SU-DHL-6 (cell line): ENCODE results near the gene RRAGB.
"Not testable (repeated sequence)": the region's sequence is repeated elsewhere in the genome, so short reads cannot be mapped to it uniquely, and the experiment has no call there.

Experiments used
- H2AFZ ChIP-seq: fragments of 200-600 bp; sonication (generic); 2 replicates; pipeline ENCODE4 v1.6.1; 2014; ENCODE audit warnings: low read depth, mild to moderate bottlenecking, moderate library complexity, mixed read lengths, antibody characterized with exemption, low read length; ENCODE audit not compliant: severe bottlenecking
- H3F3A ChIP-seq: fragments of 200-600 bp; shearing (Covaris generic); 2 replicates; pipeline ENCODE4 v1.6.0; 2016; ENCODE audit warnings: antibody characterized with exemption, mild to moderate bottlenecking; ENCODE audit not compliant: insufficient read depth
- H3K27ac ChIP-seq: fragments of 200-600 bp; sonication (generic); 2 replicates; pipeline ENCODE4 v1.5.1; 2016; ENCODE audit warnings: low read depth, mild to moderate bottlenecking, low read length, moderate library complexity, mixed read lengths
- H3K27me3 ChIP-seq: fragments of 200-600 bp; sonication (generic), shearing (Covaris generic); 2 replicates; pipeline ENCODE4 v1.6.0; 2014; ENCODE audit warnings: mild to moderate bottlenecking, low read length
- H3K36me3 ChIP-seq: fragments of 200-600 bp; sonication (generic); 2 replicates; pipeline ENCODE4 v1.6.1; 2014; ENCODE audit warnings: mild to moderate bottlenecking, low read length, mixed read lengths
- H3K4me2 ChIP-seq: fragments of 300-600, 200-600 bp; shearing (Covaris generic), sonication (generic); 2 replicates; pipeline ENCODE4 v1.6.0; 2014; ENCODE audit warnings: low read length, low read depth, mild to moderate bottlenecking; ENCODE audit not compliant: poor library complexity, severe bottlenecking
- H3K4me3 ChIP-seq: fragments of 200-600 bp; sonication (generic); 2 replicates; pipeline ENCODE4 v1.5.1; 2014; ENCODE audit warnings: antibody characterized with exemption, low read length, mild to moderate bottlenecking, mixed read lengths; ENCODE audit not compliant: insufficient read depth, poor library complexity, severe bottlenecking
- H3K79me2 ChIP-seq: fragments of 200-600 bp; sonication (generic); 2 replicates; pipeline ENCODE4 v1.6.1; 2014; ENCODE audit warnings: mild to moderate bottlenecking, low read length, moderate library complexity; ENCODE audit not compliant: insufficient read depth
- H3K9ac ChIP-seq: fragments of 200-600 bp; sonication (generic); 2 replicates; pipeline ENCODE4 v1.7.0; 2014; ENCODE audit warnings: mild to moderate bottlenecking, low read length
- H3K9me2 ChIP-seq: fragments of 200-600 bp; sonication (generic); replicated peaks from 2 replicates; pipeline ENCODE4 v1.6.1; 2014; ENCODE audit warnings: low read length; ENCODE audit not compliant: insufficient read depth
- H3K9me3 ChIP-seq: fragments of 200-600 bp; sonication (generic); 2 replicates; pipeline ENCODE4 v1.6.1; 2014; ENCODE audit warnings: low read length, mixed read lengths; ENCODE audit not compliant: insufficient read depth
- H4K20me1 ChIP-seq: fragments of 200-600 bp; sonication (generic); 2 replicates; pipeline ENCODE4 v1.6.1; 2014; ENCODE audit warnings: low read depth, mild to moderate bottlenecking, antibody characterized with exemption, low read length, moderate library complexity, mixed read lengths
- EZH2phosphoT487 ChIP-seq: fragments of 200-600 bp; sonication (generic), shearing (Covaris generic); conservative IDR thresholded peaks from 2 replicates; pipeline ENCODE4 v1.6.1; 2018; ENCODE audit warnings: mild to moderate bottlenecking, antibody characterized with exemption, low read length, moderate library complexity, mixed read lengths
- TF ChIP-seq, protein P1 (sequence below): fragments of 200-600 bp; sonication (generic); IDR thresholded peaks from one replicate; pipeline ENCODE4 v1.5.1; 2017; ENCODE audit warnings: antibody characterized with exemption, mild to moderate bottlenecking, low read length, moderate library complexity; ENCODE audit not compliant: insufficient read depth, poor library complexity, severe bottlenecking

The RRAGB gene

GRCh38 chrX:55695227-55696018, 22.1 kb upstream of the RRAGB start:
- no peak overlapping the region for H2AFZ ChIP-seq
- TF ChIP-seq EZH2phosphoT487: no peak
- TF ChIP-seq, protein P1, sequence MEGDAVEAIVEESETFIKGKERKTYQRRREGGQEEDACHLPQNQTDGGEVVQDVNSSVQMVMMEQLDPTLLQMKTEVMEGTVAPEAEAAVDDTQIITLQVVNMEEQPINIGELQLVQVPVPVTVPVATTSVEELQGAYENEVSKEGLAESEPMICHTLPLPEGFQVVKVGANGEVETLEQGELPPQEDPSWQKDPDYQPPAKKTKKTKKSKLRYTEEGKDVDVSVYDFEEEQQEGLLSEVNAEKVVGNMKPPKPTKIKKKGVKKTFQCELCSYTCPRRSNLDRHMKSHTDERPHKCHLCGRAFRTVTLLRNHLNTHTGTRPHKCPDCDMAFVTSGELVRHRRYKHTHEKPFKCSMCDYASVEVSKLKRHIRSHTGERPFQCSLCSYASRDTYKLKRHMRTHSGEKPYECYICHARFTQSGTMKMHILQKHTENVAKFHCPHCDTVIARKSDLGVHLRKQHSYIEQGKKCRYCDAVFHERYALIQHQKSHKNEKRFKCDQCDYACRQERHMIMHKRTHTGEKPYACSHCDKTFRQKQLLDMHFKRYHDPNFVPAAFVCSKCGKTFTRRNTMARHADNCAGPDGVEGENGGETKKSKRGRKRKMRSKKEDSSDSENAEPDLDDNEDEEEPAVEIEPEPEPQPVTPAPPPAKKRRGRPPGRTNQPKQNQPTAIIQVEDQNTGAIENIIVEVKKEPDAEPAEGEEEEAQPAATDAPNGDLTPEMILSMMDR: no peak
- no peaks in the 10 kb centered on the region for H3K9me2 ChIP-seq

DNA sequence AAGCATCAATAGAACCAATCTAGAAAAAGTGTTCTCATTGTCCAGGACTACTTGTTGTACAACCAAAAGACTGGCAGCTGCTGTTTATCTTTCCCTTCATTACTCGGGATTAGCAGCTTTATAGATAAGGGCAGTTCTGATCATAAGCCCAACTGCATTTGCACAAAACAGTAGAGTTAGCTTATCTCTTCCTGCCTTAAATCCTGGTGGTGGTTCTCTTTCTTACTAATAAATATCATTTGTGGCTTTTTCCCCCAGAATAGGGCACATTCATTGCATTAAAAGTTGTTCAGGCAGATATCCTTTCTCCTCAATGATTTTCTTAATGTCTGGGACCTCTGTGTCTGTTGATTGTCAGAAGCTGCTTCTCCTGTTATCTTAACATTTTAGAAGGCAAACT, 20.2 kb upstream of the RRAGB start:
- Histone ChIP-seq H3K36me3 (no peaks in the 10 kb centered on the region), H3F3A (no peaks in the 10 kb centered on the region), H3K4me3 (no peak overlapping the region), H3K27ac (no peak overlapping the region), H3K9me2 (no peaks in the 10 kb centered on the region), H3K9ac (no peak overlapping the region), H4K20me1 (no peaks in the 10 kb centered on the region), H3K79me2 (no peaks in the 10 kb centered on the region), H2AFZ (no peak overlapping the region), H3K4me2 (no peak overlapping the region), H3K9me3 (no peaks in the 10 kb centered on the region), H3K27me3 (no peaks in the 10 kb centered on the region)
- TF ChIP-seq, protein P1: no peak
- TF ChIP-seq EZH2phosphoT487: no peak

More at GRCh38 chrX:55695227-55696018, 22.1 kb upstream of the RRAGB start:
- H3K79me2 ChIP-seq: no peaks in the 10 kb centered on the region
- no peaks in the 10 kb centered on the region for H4K20me1 ChIP-seq
- no peak overlapping the region for H3K4me2 ChIP-seq
- H3K27ac ChIP-seq: no peak overlapping the region
- no peak overlapping the region for H3K4me3 ChIP-seq
- H3K9me3 ChIP-seq: no peaks in the 10 kb centered on the region
- no peaks in the 10 kb centered on the region for H3K27me3 ChIP-seq
- H3K9ac ChIP-seq: no peak overlapping the region
- no peaks in the 10 kb centered on the region for H3F3A ChIP-seq
- H3K36me3 ChIP-seq: no peaks in the 10 kb centered on the region

GRCh38 chrX:55702671-55703070, 14.9 kb upstream of the RRAGB start:
- Histone ChIP-seq H3K79me2 (no peaks in the 10 kb centered on the region), H2AFZ (no peak overlapping the region), H3K9me3 (no peaks in the 10 kb centered on the region), H3K36me3 (no peaks in the 10 kb centered on the region), H3K4me3 (no peak overlapping the region), H3F3A (no peaks in the 10 kb centered on the region), H4K20me1 (no peaks in the 10 kb centered on the region), H3K27ac (no peak overlapping the region), H3K4me2 (no peak overlapping the region), H3K9me2 (no peaks in the 10 kb centered on the region), H3K9ac (no peak overlapping the region), H3K27me3 (no peaks in the 10 kb centered on the region)
- TF ChIP-seq EZH2phosphoT487: no peak
- TF ChIP-seq, protein P1: no peak

- not testable (repeated sequence) for H3K9me3 ChIP-seq, H3K9me2 ChIP-seq, H3K9ac ChIP-seq, H3K27ac ChIP-seq, H4K20me1 ChIP-seq, H3K27me3 ChIP-seq, H3K36me3 ChIP-seq, H3K79me2 ChIP-seq, H3F3A ChIP-seq, H3K4me3 ChIP-seq, H2AFZ ChIP-seq, H3K4me2 ChIP-seq
Measured at GRCh38 chrX:55703436-55703835, 14.1 kb upstream of the RRAGB start.

- not testable (repeated sequence) for H3K27ac ChIP-seq, H3K9me2 ChIP-seq, H3K4me3 ChIP-seq, H3K9ac ChIP-seq, H2AFZ ChIP-seq, H3K79me2 ChIP-seq, H3K9me3 ChIP-seq, H3K27me3 ChIP-seq, H3K36me3 ChIP-seq, H3K4me2 ChIP-seq, H3F3A ChIP-seq, H4K20me1 ChIP-seq
Measured at GRCh38 chrX:55705066-55705465, 12.5 kb upstream of the RRAGB start.
